ENCODE measurements around the gene ACSL3. TPM values are rescaled to one million over a fixed set of nuclear protein-coding genes. Genes with fewer than 3 reads are reported as not detected.
"Not testable (repeated sequence)": the region's sequence is repeated elsewhere in the genome, so short reads cannot be mapped to it uniquely, and the experiment has no call there.

Gene ACSL3
- polyA plus RNA-seq, 1 donor from 2014 or later: 119 TPM

DNA sequence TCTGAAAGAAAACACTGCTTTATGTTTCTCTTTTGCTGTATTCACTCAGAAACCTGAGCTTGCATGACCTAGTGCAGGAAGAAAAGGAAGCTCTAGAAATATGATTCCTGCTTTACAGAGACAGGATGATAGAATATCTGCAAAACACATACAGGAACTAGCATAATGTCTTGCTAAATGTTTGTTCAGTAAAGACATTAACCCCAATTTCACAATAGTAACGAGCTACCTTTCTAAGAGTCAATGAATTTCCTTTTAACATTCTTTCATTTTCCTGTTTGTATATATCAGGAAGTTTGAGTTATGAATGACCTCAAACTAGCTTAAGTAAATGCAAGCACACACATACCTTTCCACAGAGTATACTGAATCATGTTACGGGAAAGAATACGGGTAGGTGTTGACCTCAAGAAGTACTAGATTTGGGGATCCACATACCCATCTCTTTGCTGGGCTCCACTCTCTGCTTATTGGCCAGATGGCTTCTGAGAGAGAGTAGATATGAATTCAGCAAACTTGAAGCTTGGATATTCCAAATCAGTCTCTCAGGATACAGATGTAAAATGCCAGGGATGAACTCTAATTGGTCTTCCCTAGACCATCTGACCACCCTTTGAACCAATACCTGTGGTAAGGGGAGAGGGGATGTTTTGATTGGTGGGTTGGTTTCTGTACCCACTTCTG lies 18.2 kb upstream of the ACSL3 start:
- Histone ChIP-seq H3K4me2 (ENCODE audit: low read length) (no peak overlapping the region), H2AFZ (ENCODE audit: low read depth, low read length) (no peak overlapping the region), H3F3A (ENCODE audit: insufficient read depth, low read length, poor library complexity, severe bottlenecking) (no peaks in the 10 kb centered on the region)

DNA sequence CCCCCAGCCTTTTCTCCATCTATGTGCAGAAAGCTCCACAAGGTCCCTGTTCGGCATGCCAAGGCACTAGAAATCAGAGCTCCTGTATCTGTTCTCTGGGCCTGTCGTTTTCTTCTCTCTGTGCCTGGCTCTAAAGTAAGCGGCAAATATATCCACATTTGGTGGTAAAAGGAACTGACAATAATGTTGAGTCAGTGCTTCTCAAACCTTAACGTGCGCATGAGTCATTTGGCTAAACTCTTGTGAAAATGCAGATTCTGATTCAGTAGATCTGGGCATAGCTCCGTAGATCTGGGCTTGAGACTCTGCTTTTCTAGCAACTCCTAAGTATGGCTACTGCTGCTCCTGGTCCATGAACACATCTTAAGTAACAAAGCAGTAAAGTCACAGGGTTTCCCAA lies 16.5 kb upstream of the ACSL3 start:
- H3K4me2 ChIP-seq (ENCODE audit: low read length): no peak overlapping the region
- no peaks in the 10 kb centered on the region for H3K79me2 ChIP-seq (replicated peaks; ENCODE audit: insufficient read depth, low read length)
- H4K20me1 ChIP-seq (ENCODE audit: insufficient read depth): no peaks in the 10 kb centered on the region
- no peaks in the 10 kb centered on the region for H3K27me3 ChIP-seq (ENCODE audit: insufficient read depth, low read depth, low read length)
- no peaks in the 10 kb centered on the region for H3K9me3 ChIP-seq (ENCODE audit: low read length)
- no peak overlapping the region for H3K9ac ChIP-seq (ENCODE audit: low read length)
- H3K4me3 ChIP-seq (ENCODE audit: low read length): no peak overlapping the region
- H3F3A ChIP-seq (ENCODE audit: insufficient read depth, low read length, poor library complexity, severe bottlenecking): no peaks in the 10 kb centered on the region
- H2AFZ ChIP-seq (ENCODE audit: low read depth, low read length): no peak overlapping the region
- H3K9me2 ChIP-seq (ENCODE audit: insufficient read depth, low read length): no peaks in the 10 kb centered on the region
- H3K27ac ChIP-seq (ENCODE audit: low read length): no peak overlapping the region
- TF ChIP-seq TAF1 (IDR thresholded peaks at IDR 0.05; ENCODE audit: low read depth): no peak
- TF ChIP-seq, protein P1, sequence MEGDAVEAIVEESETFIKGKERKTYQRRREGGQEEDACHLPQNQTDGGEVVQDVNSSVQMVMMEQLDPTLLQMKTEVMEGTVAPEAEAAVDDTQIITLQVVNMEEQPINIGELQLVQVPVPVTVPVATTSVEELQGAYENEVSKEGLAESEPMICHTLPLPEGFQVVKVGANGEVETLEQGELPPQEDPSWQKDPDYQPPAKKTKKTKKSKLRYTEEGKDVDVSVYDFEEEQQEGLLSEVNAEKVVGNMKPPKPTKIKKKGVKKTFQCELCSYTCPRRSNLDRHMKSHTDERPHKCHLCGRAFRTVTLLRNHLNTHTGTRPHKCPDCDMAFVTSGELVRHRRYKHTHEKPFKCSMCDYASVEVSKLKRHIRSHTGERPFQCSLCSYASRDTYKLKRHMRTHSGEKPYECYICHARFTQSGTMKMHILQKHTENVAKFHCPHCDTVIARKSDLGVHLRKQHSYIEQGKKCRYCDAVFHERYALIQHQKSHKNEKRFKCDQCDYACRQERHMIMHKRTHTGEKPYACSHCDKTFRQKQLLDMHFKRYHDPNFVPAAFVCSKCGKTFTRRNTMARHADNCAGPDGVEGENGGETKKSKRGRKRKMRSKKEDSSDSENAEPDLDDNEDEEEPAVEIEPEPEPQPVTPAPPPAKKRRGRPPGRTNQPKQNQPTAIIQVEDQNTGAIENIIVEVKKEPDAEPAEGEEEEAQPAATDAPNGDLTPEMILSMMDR (IDR thresholded peaks at IDR 0.05; ENCODE audit: poor library complexity, severe bottlenecking): no peak
- TF ChIP-seq MXI1 (conservative IDR thresholded peaks at IDR 0.05; ENCODE audit: poor library complexity, severe bottlenecking): no peak
- TF ChIP-seq EZH2 (IDR thresholded peaks at IDR 0.05; ENCODE audit: borderline replicate concordance, insufficient read depth, low read length, poor library complexity, severe bottlenecking): no peak
- no peak for TF ChIP-seq EP300 (conservative IDR thresholded peaks at IDR 0.05; ENCODE audit: poor library complexity, severe bottlenecking)
- TF ChIP-seq, protein P2, sequence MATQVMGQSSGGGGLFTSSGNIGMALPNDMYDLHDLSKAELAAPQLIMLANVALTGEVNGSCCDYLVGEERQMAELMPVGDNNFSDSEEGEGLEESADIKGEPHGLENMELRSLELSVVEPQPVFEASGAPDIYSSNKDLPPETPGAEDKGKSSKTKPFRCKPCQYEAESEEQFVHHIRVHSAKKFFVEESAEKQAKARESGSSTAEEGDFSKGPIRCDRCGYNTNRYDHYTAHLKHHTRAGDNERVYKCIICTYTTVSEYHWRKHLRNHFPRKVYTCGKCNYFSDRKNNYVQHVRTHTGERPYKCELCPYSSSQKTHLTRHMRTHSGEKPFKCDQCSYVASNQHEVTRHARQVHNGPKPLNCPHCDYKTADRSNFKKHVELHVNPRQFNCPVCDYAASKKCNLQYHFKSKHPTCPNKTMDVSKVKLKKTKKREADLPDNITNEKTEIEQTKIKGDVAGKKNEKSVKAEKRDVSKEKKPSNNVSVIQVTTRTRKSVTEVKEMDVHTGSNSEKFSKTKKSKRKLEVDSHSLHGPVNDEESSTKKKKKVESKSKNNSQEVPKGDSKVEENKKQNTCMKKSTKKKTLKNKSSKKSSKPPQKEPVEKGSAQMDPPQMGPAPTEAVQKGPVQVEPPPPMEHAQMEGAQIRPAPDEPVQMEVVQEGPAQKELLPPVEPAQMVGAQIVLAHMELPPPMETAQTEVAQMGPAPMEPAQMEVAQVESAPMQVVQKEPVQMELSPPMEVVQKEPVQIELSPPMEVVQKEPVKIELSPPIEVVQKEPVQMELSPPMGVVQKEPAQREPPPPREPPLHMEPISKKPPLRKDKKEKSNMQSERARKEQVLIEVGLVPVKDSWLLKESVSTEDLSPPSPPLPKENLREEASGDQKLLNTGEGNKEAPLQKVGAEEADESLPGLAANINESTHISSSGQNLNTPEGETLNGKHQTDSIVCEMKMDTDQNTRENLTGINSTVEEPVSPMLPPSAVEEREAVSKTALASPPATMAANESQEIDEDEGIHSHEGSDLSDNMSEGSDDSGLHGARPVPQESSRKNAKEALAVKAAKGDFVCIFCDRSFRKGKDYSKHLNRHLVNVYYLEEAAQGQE (IDR thresholded peaks at IDR 0.05; ENCODE audit: borderline replicate concordance): no peak
- no peak for TF ChIP-seq POLR2AphosphoS5 (IDR thresholded peaks at IDR 0.05)
- no peak for TF ChIP-seq RAD21 (conservative IDR thresholded peaks at IDR 0.05)
- no peak for TF ChIP-seq SMC3 (conservative IDR thresholded peaks at IDR 0.05; ENCODE audit: poor library complexity)
- H3K36me3 ChIP-seq (ENCODE audit: insufficient read depth, low read length): no peaks in the 10 kb centered on the region

More for the DNA sequence above, 18.2 kb upstream of the ACSL3 start:
- no peaks in the 10 kb centered on the region for H3K79me2 ChIP-seq (replicated peaks; ENCODE audit: insufficient read depth, low read length)
- TF ChIP-seq EP300 (conservative IDR thresholded peaks at IDR 0.05; ENCODE audit: poor library complexity, severe bottlenecking): no peak
- TF ChIP-seq POLR2AphosphoS5 (IDR thresholded peaks at IDR 0.05): no peak
- TF ChIP-seq TAF1 (IDR thresholded peaks at IDR 0.05; ENCODE audit: low read depth): no peak
- TF ChIP-seq, protein P1 (IDR thresholded peaks at IDR 0.05; ENCODE audit: poor library complexity, severe bottlenecking): no peak
- no peak for TF ChIP-seq MXI1 (conservative IDR thresholded peaks at IDR 0.05; ENCODE audit: poor library complexity, severe bottlenecking)
- TF ChIP-seq, protein P2 (IDR thresholded peaks at IDR 0.05; ENCODE audit: borderline replicate concordance): no peak
- no peak for TF ChIP-seq SMC3 (conservative IDR thresholded peaks at IDR 0.05; ENCODE audit: poor library complexity)
- no peak for TF ChIP-seq RAD21 (conservative IDR thresholded peaks at IDR 0.05)
- no peak overlapping the region for H3K4me3 ChIP-seq (ENCODE audit: low read length)
- no peaks in the 10 kb centered on the region for H3K27me3 ChIP-seq (ENCODE audit: insufficient read depth, low read depth, low read length)
- no peaks in the 10 kb centered on the region for H4K20me1 ChIP-seq (ENCODE audit: insufficient read depth)
- no peak overlapping the region for H3K9ac ChIP-seq (ENCODE audit: low read length)
- no peaks in the 10 kb centered on the region for H3K9me2 ChIP-seq (ENCODE audit: insufficient read depth, low read length)
- no peaks in the 10 kb centered on the region for H3K36me3 ChIP-seq (ENCODE audit: insufficient read depth, low read length)
- no peaks in the 10 kb centered on the region for H3K9me3 ChIP-seq (ENCODE audit: low read length)
- no peak overlapping the region for H3K27ac ChIP-seq (ENCODE audit: low read length)

DNA sequence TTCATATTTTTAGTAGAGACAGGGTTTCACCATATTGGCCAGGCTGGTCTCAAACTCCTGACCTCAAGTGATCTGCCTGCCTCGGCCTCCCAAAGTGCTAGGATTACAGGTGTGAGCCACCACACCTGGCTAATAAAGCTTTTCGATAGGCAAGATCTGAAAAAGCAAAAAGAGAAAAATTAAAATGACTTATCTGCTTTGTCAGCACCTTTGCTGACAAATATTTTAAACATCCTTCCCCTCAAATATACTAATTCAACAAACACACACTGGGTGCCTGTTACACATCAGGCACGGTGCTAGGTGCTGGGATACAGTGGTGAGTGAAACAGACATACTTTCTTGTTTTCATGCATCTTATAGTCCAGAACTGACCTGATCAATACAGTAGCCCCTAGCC lies 15.5 kb upstream of the ACSL3 start:
- H3K4me3 ChIP-seq (ENCODE audit: low read length); H3K4me2 ChIP-seq (ENCODE audit: low read length); H4K20me1 ChIP-seq (ENCODE audit: insufficient read depth); H3K27ac ChIP-seq (ENCODE audit: low read length); H3K27me3 ChIP-seq (ENCODE audit: insufficient read depth, low read depth, low read length); H3K36me3 ChIP-seq (ENCODE audit: insufficient read depth, low read length); H3K9ac ChIP-seq (ENCODE audit: low read length); H3K79me2 ChIP-seq (replicated peaks; ENCODE audit: insufficient read depth, low read length); H3K9me2 ChIP-seq (ENCODE audit: insufficient read depth, low read length); H3F3A ChIP-seq (ENCODE audit: insufficient read depth, low read length, poor library complexity, severe bottlenecking); H2AFZ ChIP-seq (ENCODE audit: low read depth, low read length); H3K9me3 ChIP-seq (ENCODE audit: low read length): not testable (repeated sequence)

All from neural cell (in vitro differentiated cells).